Peyer's patch (tissue), 4 donors: ENCODE measurements around the gene SEC24D.

Source experiments
- CTCF ChIP-seq, 6 experiments: fragments of 450-650 bp in 4 of 6; fragments of 200-600 bp in 2 of 6; sonication (generic) in 1 of 6; IDR thresholded peaks; one replicate each; pipeline ENCODE4 v1.5.1; 2017 to 2019; ENCODE audit warnings: antibody characterized with exemption in 6 of 6, mild to moderate bottlenecking in 3 of 6, moderate library complexity in 1 of 6
- POLR2A ChIP-seq, 2 donors: fragments of 450-650 bp; IDR thresholded peaks; one replicate each; pipeline ENCODE4 v1.5.1; 2017; ENCODE audit warnings: antibody characterized with exemption in 2 of 2, mild to moderate bottlenecking in 2 of 2, moderate library complexity in 2 of 2

- TF ChIP-seq CTCF (IDR thresholded peaks at IDR 0.05) = no peak
- no peak for TF ChIP-seq POLR2A (IDR thresholded peaks at IDR 0.05)
These were observed 101.3 kb downstream of the SEC24D start for GRCh38 chr4:118734491-118735205.
